ENCODE results near the gene HFE.
"Not testable (repeated sequence)": the region's sequence is repeated elsewhere in the genome, so short reads cannot be mapped to it uniquely, and the experiment has no call there.

The HFE gene

GRCh38 chr6:26113570-26113969 is 26.3 kb downstream of the HFE start:
- no peak overlapping the region for H3K4me3 ChIP-seq (ENCODE audit: low read depth, low read length)
- no peak for DNase-seq (ENCODE audit: low read depth)
- in situ Hi-C loops (cut with HindIII; ENCODE audit: low sequenced_read_pairs) = no loop called here
- TF ChIP-seq, protein P1, sequence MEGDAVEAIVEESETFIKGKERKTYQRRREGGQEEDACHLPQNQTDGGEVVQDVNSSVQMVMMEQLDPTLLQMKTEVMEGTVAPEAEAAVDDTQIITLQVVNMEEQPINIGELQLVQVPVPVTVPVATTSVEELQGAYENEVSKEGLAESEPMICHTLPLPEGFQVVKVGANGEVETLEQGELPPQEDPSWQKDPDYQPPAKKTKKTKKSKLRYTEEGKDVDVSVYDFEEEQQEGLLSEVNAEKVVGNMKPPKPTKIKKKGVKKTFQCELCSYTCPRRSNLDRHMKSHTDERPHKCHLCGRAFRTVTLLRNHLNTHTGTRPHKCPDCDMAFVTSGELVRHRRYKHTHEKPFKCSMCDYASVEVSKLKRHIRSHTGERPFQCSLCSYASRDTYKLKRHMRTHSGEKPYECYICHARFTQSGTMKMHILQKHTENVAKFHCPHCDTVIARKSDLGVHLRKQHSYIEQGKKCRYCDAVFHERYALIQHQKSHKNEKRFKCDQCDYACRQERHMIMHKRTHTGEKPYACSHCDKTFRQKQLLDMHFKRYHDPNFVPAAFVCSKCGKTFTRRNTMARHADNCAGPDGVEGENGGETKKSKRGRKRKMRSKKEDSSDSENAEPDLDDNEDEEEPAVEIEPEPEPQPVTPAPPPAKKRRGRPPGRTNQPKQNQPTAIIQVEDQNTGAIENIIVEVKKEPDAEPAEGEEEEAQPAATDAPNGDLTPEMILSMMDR (IDR thresholded peaks at IDR 0.05; ENCODE audit: low read depth, low read length, missing control alignments) = no peak

DNA sequence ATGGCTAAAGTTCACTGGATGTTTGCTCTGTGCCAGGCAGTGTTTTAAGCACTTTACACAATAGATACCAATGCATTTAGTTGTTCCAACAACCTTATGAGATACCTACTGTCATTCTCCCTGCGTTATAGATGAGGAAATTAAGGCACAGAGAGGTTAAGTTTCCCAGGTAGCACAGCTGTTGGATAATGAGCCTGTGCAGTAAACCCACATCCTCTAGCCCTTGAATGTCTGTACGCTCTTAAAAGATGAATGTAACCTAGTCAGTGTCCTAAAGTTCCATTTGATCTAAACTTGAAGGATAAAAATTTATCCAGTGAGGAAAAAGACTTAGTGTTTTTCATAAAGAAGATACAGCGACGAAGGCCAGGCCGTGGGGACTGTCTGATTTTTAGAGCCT is 28.0 kb downstream of the HFE start:
- DNase-seq (ENCODE audit: low read depth) = no peak
- H3K4me3 ChIP-seq (ENCODE audit: low read depth, low read length) = no peak overlapping the region
- in situ Hi-C loops (cut with HindIII; ENCODE audit: low sequenced_read_pairs) = no loop called here
- TF ChIP-seq, protein P1 (IDR thresholded peaks at IDR 0.05; ENCODE audit: low read depth, low read length, missing control alignments) = no peak

DNA sequence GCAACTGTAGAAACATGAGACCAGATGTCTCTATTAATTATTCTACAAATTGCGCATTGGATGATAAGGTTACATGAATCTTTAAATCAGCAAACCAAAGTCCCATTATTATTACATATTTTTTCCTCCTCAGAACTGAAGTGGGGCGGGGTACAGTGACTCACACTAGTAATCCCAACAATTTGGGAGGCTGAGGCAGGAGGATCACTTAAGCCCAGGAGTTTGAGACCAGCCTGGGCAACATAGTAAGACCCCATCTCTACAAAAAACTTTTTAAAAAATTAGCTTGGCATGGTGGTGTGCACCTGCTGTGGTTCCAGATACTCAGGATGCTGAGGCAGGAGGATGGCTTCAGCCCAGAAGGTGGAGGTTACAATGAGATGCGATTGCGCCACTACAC is 29.0 kb downstream of the HFE start:
- no peak overlapping the region for H3K4me3 ChIP-seq (ENCODE audit: low read depth, low read length)
- DNase-seq (ENCODE audit: low read depth) = no peak
- in situ Hi-C loops (cut with HindIII; ENCODE audit: low sequenced_read_pairs) = no loop called here
- TF ChIP-seq, protein P1 (IDR thresholded peaks at IDR 0.05; ENCODE audit: low read depth, low read length, missing control alignments) = no peak

DNA sequence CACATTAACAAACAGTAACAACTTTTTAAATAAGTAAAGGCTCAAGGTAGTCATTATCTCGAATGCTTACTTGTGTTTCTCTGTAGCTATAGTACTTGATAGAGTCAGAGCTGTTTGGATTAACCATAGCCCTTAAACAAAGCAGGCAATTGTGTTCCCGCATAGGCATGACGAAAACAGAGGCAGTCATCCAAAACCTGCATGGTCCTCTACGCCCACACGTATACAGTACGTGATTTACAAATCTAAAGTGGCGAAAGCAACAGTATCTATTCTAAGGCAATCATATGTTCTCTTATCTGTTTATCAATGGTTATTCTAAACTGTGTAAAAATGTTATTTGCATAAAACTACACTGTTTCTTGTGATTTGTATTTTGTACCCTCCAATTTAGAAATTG is 31.8 kb downstream of the HFE start:
- DNase-seq (ENCODE audit: low read depth) = peak; percentile 55
- H3K4me3 ChIP-seq (ENCODE audit: low read depth, low read length) = no peak overlapping the region
- TF ChIP-seq, protein P1 (IDR thresholded peaks at IDR 0.05; ENCODE audit: low read depth, low read length, missing control alignments) = no peak
- in situ Hi-C loops (cut with HindIII; ENCODE audit: low sequenced_read_pairs) = no loop called here

GRCh38 chr6:26120115-26120514 is 32.9 kb downstream of the HFE start:
- DNase-seq (ENCODE audit: low read depth); in situ Hi-C loops (cut with HindIII; ENCODE audit: low sequenced_read_pairs); H3K4me3 ChIP-seq (ENCODE audit: low read depth, low read length): not testable (repeated sequence)

DNA sequence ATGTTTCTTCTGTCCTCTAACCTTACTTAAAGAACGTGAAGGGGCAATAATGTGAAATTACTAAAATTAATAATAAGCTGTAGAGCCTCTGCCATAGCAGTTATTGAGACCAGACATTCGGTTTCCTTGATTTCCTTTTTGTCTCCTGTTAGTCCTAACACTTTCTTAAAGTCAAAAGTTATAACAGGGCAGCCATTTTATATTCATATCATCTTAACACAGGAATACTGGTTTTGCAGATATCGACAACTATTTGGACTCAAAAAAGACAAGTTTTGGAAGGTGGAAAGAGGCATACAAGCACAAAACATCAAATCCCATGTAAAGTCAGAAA is 33.5 kb downstream of the HFE start:
- TF ChIP-seq, protein P1 (IDR thresholded peaks at IDR 0.05; ENCODE audit: low read depth, low read length, missing control alignments) = no peak
- no peak for DNase-seq (ENCODE audit: low read depth)
- in situ Hi-C loops (cut with HindIII; ENCODE audit: low sequenced_read_pairs) = no loop called here
- no peak overlapping the region for H3K4me3 ChIP-seq (ENCODE audit: low read depth, low read length)

- TF ChIP-seq, protein P1 (IDR thresholded peaks at IDR 0.05; ENCODE audit: low read depth, low read length, missing control alignments) = no peak
- in situ Hi-C loops (cut with HindIII; ENCODE audit: low sequenced_read_pairs) = no loop called here
- no peak for DNase-seq (ENCODE audit: low read depth)
- no peak overlapping the region for H3K4me3 ChIP-seq (ENCODE audit: low read depth, low read length)
Measured at GRCh38 chr6:26121141-26122004, 34.1 kb downstream of the HFE start.
